HFFc6 (cell line): ENCODE data around the gene NCOR2. TPM values are rescaled to one million over a fixed set of nuclear protein-coding genes. Genes with fewer than 3 reads are reported as not detected.

Experiments used
- DNase-seq: peaks from one replicate; pipeline ENCODE4 v3.0.0-alpha.2; 2018
- H3K27ac Mint-ChIP-seq: 2 replicates; pipeline ENCODE4 v1.8.0; 2020; ENCODE audit warnings: mild to moderate bottlenecking, mixed read lengths
- H3K27me3 Mint-ChIP-seq: 2 replicates; pipeline ENCODE4 v1.8.0; 2021; ENCODE audit warnings: mild to moderate bottlenecking, moderate library complexity, mixed read lengths; ENCODE audit not compliant: insufficient read depth
- H3K36me3 Mint-ChIP-seq: 2 replicates; pipeline ENCODE4 v1.8.0; 2021; ENCODE audit warnings: low read depth, mixed read lengths
- H3K4me1 Mint-ChIP-seq: 2 replicates; pipeline ENCODE4 v1.8.0; 2020; ENCODE audit warnings: low read depth, mixed read lengths
- H3K4me3 Mint-ChIP-seq: 2 replicates; pipeline ENCODE4 v1.8.0; 2020; ENCODE audit warnings: mild to moderate bottlenecking, moderate library complexity, mixed read lengths
- H3K9me3 Mint-ChIP-seq: 2 replicates; pipeline ENCODE4 v1.8.0; 2020; ENCODE audit warnings: mild to moderate bottlenecking, mixed read lengths
- total RNA-seq, 6 experiments: library from RNA; stranded (reverse); fragmentation: NEBNext Ultra II Directional; extraction: Animal tissue kit (Norgen Biotek cat#: 25700); gene quantifications; 2 replicates in 1 of 6; 3 replicates in 5 of 6; pipeline ENCODE4 v1.2.3, GENCODE V29; 2021
- TF ChIP-seq, protein P1 (sequence below): fragments of 200-600 bp; sonication (generic); IDR thresholded peaks from 2 replicates; pipeline ENCODE4 v1.5.0; 2021; ENCODE audit warnings: antibody characterized with exemption, mild to moderate bottlenecking

NCOR2 gene
- total RNA-seq, 6 experiments from 2014 or later, result 237 to 249 (median 240) TPM

DNA sequence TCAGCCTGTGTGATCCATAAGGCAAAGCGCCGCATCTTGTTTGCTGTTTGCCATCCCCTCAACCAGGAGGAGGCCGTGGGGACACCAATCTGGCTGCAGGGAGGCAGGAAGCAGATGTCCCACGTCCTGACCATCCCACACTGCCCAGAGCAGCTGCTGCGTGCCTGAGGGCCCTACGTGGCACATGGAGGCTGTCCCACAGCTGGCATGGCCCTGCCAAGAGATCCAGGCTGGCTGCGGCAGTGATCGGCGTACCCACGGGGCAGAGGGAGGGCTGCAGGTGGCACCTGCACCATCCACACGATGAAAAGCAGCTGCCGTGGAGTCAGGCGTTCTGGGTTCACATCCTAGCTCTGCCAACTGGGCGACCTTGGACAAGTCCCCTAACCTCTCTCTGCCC lies 42.0 kb downstream of the NCOR2 start:
- TF ChIP-seq, protein P1, sequence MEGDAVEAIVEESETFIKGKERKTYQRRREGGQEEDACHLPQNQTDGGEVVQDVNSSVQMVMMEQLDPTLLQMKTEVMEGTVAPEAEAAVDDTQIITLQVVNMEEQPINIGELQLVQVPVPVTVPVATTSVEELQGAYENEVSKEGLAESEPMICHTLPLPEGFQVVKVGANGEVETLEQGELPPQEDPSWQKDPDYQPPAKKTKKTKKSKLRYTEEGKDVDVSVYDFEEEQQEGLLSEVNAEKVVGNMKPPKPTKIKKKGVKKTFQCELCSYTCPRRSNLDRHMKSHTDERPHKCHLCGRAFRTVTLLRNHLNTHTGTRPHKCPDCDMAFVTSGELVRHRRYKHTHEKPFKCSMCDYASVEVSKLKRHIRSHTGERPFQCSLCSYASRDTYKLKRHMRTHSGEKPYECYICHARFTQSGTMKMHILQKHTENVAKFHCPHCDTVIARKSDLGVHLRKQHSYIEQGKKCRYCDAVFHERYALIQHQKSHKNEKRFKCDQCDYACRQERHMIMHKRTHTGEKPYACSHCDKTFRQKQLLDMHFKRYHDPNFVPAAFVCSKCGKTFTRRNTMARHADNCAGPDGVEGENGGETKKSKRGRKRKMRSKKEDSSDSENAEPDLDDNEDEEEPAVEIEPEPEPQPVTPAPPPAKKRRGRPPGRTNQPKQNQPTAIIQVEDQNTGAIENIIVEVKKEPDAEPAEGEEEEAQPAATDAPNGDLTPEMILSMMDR, result no peak
- peaks cover 8% of the 10 kb centered on the region for H3K27me3 Mint-ChIP-seq
- H3K27ac Mint-ChIP-seq, result peak overlapping the region; percentile 22; the same call in 1 of the 2 replicates
- H3K4me3 Mint-ChIP-seq, result no peak overlapping the region
- no peaks in the 10 kb centered on the region for H3K36me3 Mint-ChIP-seq
- H3K4me1 Mint-ChIP-seq, result peaks cover 55% of the 10 kb centered on the region
- H3K9me3 Mint-ChIP-seq, result no peaks in the 10 kb centered on the region
- no peak for DNase-seq

DNA sequence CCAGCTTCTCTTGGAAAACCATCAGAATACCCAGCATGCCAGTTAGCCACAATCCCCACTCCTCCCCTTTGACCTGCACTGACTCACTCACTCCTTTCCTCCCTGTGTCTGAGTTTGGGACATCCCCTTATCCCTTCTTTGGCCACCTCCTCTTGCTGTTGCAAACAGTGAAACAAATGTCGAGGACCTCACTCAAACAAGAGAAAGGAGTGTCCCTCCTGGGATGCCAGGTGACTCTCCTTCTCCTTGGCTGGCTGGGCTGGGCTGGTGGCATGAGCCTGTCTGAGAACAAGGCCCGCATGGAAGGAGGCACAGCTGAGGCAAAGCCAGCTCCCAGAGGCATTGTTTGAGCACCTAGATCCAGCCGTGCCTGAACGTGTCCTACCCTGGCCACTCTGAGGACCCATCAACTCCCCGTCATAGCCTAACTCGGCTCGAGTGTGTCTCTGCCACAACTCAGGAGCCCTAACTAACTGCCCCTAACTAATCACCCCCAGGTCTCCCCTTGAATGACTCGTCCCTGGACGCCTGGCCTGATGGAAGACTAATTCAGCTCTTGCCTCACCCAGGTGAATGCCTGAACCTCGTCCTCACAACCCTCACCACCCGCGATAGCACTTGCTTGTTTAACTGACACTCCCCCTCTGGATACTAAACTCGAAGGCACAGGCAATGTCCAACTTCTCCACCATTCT lies 43.0 kb downstream of the NCOR2 start:
- Mint-ChIP-seq H3K36me3 (no peaks in the 10 kb centered on the region), H3K9me3 (no peaks in the 10 kb centered on the region), H3K4me1 (peaks cover 65% of the 10 kb centered on the region), H3K27ac (peak overlapping the region; percentile 76), H3K4me3 (0 out of 2 replicates have a peak overlapping the region, but pooled peaks have one; percentile 3), H3K27me3 (peaks cover 8% of the 10 kb centered on the region)
- TF ChIP-seq, protein P1, result no peak
- DNase-seq, result peak; percentile 72

DNA sequence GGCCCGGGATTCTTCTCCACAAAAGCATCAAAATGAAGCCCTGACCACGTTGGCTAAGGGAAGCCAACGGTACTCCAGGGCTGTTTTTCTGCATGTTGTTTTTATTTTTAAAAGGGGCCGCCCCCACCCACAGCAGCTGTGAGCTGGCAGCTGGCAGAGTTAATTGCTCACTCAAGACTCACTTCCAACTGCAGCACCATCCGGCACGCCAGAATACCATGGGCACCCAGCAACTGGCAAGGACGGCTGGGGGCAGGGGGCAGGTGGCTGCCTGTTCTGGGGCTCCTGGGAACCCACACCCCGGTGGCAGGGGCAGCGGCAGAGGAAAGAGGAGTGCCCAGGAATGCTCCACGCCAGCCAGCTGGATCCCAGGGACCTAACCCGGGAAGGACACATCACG lies 44.3 kb downstream of the NCOR2 start:
- Mint-ChIP-seq H3K4me3 (no peak overlapping the region), H3K27me3 (peaks cover 14% of the 10 kb centered on the region), H3K27ac (peak overlapping the region; percentile 76; the same call in 1 of the 2 replicates), H3K36me3 (no peaks in the 10 kb centered on the region), H3K9me3 (peaks cover 5% of the 10 kb centered on the region; the same call in 1 of the 2 replicates), H3K4me1 (peaks cover 71% of the 10 kb centered on the region)
- TF ChIP-seq, protein P1, result no peak
- no peak for DNase-seq

DNA sequence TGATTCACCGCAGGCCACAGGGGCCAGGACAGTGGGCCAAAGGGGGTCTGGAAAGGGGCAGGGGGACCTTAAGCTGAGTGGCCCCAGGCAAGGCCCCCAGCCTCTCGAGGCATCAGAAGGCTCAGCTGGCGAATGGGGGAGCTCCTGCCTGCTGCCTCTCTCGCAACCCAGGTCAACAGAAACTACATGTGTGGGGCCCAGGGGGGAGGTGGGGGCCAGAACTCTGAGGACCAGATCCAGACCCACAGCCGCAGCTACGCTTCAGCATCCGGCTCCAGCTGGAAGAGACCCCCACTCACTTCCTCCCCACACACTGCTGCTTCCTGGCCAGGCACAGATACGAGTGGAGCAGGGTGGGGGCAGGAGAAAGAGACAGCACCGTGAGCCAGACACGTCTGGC lies 46.5 kb downstream of the NCOR2 start:
- TF ChIP-seq, protein P1, result no peak
- no peak for DNase-seq
- H3K27ac Mint-ChIP-seq, result no peak overlapping the region
- peaks cover 74% of the 10 kb centered on the region for H3K4me1 Mint-ChIP-seq
- H3K9me3 Mint-ChIP-seq, result peaks cover 5% of the 10 kb centered on the region; the same call in 1 of the 2 replicates
- peaks cover 12% of the 10 kb centered on the region for H3K27me3 Mint-ChIP-seq
- no peaks in the 10 kb centered on the region for H3K36me3 Mint-ChIP-seq
- no peak overlapping the region for H3K4me3 Mint-ChIP-seq

DNA sequence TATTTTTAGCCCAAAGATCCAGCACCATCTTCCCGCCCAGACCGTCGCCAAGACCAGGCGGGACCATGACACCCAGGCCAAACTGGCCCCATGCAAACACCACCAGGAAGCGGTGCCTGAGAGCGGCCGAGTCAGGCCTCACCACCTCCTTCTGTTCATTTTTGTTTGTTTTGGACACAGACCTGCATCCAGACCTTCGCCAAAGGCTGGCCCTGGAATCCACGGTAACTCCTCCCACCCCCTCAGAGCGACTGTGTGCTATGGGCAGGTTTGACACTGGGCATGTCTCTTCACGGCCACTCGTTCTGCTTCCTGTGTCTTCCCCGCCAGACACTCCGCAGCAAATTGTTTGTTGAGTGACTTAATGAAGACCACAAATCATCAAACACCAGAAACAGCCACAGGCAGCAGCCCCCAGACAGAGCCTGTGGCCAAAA lies 47.1 kb downstream of the NCOR2 start:
- Mint-ChIP-seq H3K4me3 (no peak overlapping the region), H3K27ac (peak overlapping the region; percentile 48; the same call in 1 of the 2 replicates), H3K4me1 (peaks cover 75% of the 10 kb centered on the region), H3K36me3 (peaks cover 4% of the 10 kb centered on the region), H3K9me3 (peaks cover 5% of the 10 kb centered on the region; the same call in 1 of the 2 replicates), H3K27me3 (peaks cover 14% of the 10 kb centered on the region)
- TF ChIP-seq, protein P1, result no peak
- no peak for DNase-seq
